ENCODE measurements around the gene CH25H. TPM values are rescaled to one million over a fixed set of nuclear protein-coding genes. Genes with fewer than 3 reads are reported as not detected.
"Not testable (repeated sequence)": the region's sequence is repeated elsewhere in the genome, so short reads cannot be mapped to it uniquely, and the experiment has no call there.

The CH25H gene
- total RNA-seq, 1 experiment from 2014 or later = not detected

DNA sequence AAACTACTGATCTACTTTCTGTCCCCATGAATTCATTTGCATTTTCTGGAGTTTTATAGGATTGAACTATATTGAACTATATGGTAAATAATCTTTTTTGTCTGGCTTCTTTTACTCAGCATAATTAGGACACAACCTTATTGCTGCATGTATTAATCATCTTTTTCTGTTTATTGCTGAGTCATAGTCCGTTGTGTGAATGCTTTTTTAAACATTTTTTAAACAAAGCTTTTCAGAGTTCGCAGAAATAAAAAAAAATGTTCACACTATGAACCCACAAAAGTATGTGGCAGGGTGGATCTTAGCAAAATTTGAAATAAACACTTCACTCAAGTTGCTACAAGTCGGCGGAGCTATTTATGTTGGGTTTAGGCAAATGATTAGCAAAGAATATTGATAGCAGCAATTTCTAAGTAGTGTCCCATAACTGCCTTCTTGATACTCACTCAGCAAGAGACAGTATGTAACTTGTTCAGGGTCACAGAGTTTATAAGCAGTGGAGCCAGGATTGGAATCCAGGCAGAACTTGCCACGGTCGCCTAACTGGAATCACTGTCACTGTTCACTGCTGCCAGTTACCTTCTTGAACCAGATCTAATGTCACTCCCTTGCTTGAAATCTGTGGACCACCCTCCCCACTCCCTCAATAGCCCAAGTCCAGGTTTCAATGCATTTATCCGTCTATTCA is 5.6 kb downstream of the CH25H start:
- TF ChIP-seq EZH2phosphoT487 (IDR thresholded peaks at IDR 0.05; ENCODE audit: borderline replicate concordance, low read length) (no peak), EZH2 (IDR thresholded peaks at IDR 0.05; ENCODE audit: low read length, unreplicated experiment) (no peak)
- TF ChIP-seq, protein P1, sequence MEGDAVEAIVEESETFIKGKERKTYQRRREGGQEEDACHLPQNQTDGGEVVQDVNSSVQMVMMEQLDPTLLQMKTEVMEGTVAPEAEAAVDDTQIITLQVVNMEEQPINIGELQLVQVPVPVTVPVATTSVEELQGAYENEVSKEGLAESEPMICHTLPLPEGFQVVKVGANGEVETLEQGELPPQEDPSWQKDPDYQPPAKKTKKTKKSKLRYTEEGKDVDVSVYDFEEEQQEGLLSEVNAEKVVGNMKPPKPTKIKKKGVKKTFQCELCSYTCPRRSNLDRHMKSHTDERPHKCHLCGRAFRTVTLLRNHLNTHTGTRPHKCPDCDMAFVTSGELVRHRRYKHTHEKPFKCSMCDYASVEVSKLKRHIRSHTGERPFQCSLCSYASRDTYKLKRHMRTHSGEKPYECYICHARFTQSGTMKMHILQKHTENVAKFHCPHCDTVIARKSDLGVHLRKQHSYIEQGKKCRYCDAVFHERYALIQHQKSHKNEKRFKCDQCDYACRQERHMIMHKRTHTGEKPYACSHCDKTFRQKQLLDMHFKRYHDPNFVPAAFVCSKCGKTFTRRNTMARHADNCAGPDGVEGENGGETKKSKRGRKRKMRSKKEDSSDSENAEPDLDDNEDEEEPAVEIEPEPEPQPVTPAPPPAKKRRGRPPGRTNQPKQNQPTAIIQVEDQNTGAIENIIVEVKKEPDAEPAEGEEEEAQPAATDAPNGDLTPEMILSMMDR (conservative IDR thresholded peaks at IDR 0.05; ENCODE audit: low read depth, low read length) = no peak
- Histone ChIP-seq H3K9me3 (ENCODE audit: low read length) (no peaks in the 10 kb centered on the region), H3K4me1 (ENCODE audit: insufficient read depth, low read length) (no peaks in the 10 kb centered on the region), H3K9me2 (replicated peaks; ENCODE audit: low read length) (no peaks in the 10 kb centered on the region), H3F3A (ENCODE audit: low read length, unreplicated experiment) (no peaks in the 10 kb centered on the region), H3K79me2 (ENCODE audit: low read length) (no peaks in the 10 kb centered on the region), H3K4me3 (ENCODE audit: low read length) (no peak overlapping the region), H3K9ac (ENCODE audit: low read length) (no peak overlapping the region), H3K4me2 (ENCODE audit: low read length) (no peak overlapping the region), H3K36me3 (ENCODE audit: low read depth, low read length) (no peaks in the 10 kb centered on the region), H2AFZ (ENCODE audit: low read length) (no peak overlapping the region), H3K27ac (ENCODE audit: low read length) (no peak overlapping the region), H3K27me3 (ENCODE audit: low read length) (no peaks in the 10 kb centered on the region), H4K20me1 (ENCODE audit: low read length) (no peaks in the 10 kb centered on the region)
- ChIA-PET CTCF (no interaction called here), POLR2A (ENCODE audit: unreplicated experiment) (no interaction called here)
- DNase-seq = no peak
- no peak for ATAC-seq
- no TSS peak for BruUV-seq (replicated peaks)
- intact Hi-C loops (cut with micrococcal nuclease) = no loop called here

- no peak for ATAC-seq
- Histone ChIP-seq H3K4me2 (ENCODE audit: low read length) (no peak overlapping the region), H3K27ac (ENCODE audit: low read length) (no peak overlapping the region), H3K27me3 (ENCODE audit: low read length) (no peaks in the 10 kb centered on the region), H3K9ac (ENCODE audit: low read length) (no peak overlapping the region), H3K79me2 (ENCODE audit: low read length) (no peaks in the 10 kb centered on the region), H4K20me1 (ENCODE audit: low read length) (no peaks in the 10 kb centered on the region), H3K36me3 (ENCODE audit: low read depth, low read length) (no peaks in the 10 kb centered on the region), H3K9me2 (replicated peaks; ENCODE audit: low read length) (no peaks in the 10 kb centered on the region), H3K4me3 (ENCODE audit: low read length) (no peak overlapping the region), H3K4me1 (ENCODE audit: insufficient read depth, low read length) (no peaks in the 10 kb centered on the region), H3K9me3 (ENCODE audit: low read length) (no peaks in the 10 kb centered on the region), H3F3A (ENCODE audit: low read length, unreplicated experiment) (no peaks in the 10 kb centered on the region), H2AFZ (ENCODE audit: low read length) (no peak overlapping the region)
- ChIA-PET CTCF (no interaction called here), POLR2A (ENCODE audit: unreplicated experiment) (no interaction called here)
- intact Hi-C loops (cut with micrococcal nuclease) = no loop called here
- BruUV-seq (replicated peaks) = no TSS peak
- no peak for DNase-seq
- no peak for TF ChIP-seq EZH2 (IDR thresholded peaks at IDR 0.05; ENCODE audit: low read length, unreplicated experiment)
Observed at GRCh38 chr10:89197473-89197872, 9.6 kb downstream of the CH25H start.

- H2AFZ ChIP-seq (ENCODE audit: low read length); H3K36me3 ChIP-seq (ENCODE audit: low read depth, low read length); H3K27me3 ChIP-seq (ENCODE audit: low read length); H3K27ac ChIP-seq (ENCODE audit: low read length); BruUV-seq (replicated peaks); H3K9ac ChIP-seq (ENCODE audit: low read length); H3F3A ChIP-seq (ENCODE audit: low read length, unreplicated experiment); H4K20me1 ChIP-seq (ENCODE audit: low read length); ATAC-seq; H3K4me1 ChIP-seq (ENCODE audit: insufficient read depth, low read length); intact Hi-C loops (cut with micrococcal nuclease); H3K4me2 ChIP-seq (ENCODE audit: low read length); H3K4me3 ChIP-seq (ENCODE audit: low read length); H3K9me3 ChIP-seq (ENCODE audit: low read length); H3K79me2 ChIP-seq (ENCODE audit: low read length); DNase-seq; CTCF ChIA-PET; POLR2A ChIA-PET (ENCODE audit: unreplicated experiment); H3K9me2 ChIP-seq (replicated peaks; ENCODE audit: low read length): not testable (repeated sequence)
Observed at GRCh38 chr10:89191301-89191700, 15.8 kb downstream of the CH25H start.
